Aorta (tissue), 5 donors: ENCODE data around the gene ARL14. TPM values are rescaled to one million over a fixed set of nuclear protein-coding genes. Genes with fewer than 3 reads are reported as not detected.

ENCODE experiments used
- ATAC-seq: fragments of 200-7000 bp; cut with Tn5 transposase; one replicate; pipeline ENCODE4 v1.9.1; 2022; ENCODE audit warnings: moderate library complexity; ENCODE audit not compliant: low FRiP score
- DNase-seq, 2 donors: peaks; one replicate each; pipeline ENCODE4 v3.0.0-alpha.2; 2020
- H3K27ac ChIP-seq, 2 donors: one replicate each; pipeline ENCODE4 v1.5.1; 2013; ENCODE audit warnings: low read length in 2 of 2, mild to moderate bottlenecking in 2 of 2, moderate library complexity in 2 of 2, control low read depth in 1 of 2, inconsistent platforms in 1 of 2, low read depth in 1 of 2
- H3K27me3 ChIP-seq, 2 donors: one replicate each; pipeline ENCODE4 v1.6.1; 2013; ENCODE audit warnings: control low read depth in 1 of 2, low read length in 1 of 2, mild to moderate bottlenecking in 1 of 2, moderate library complexity in 1 of 2; ENCODE audit not compliant: insufficient read depth in 2 of 2, control insufficient read depth in 1 of 2
- H3K36me3 ChIP-seq, 2 donors: one replicate each; pipeline ENCODE4 v1.6.1; 2013; ENCODE audit warnings: control low read depth in 1 of 2, low read length in 1 of 2, mild to moderate bottlenecking in 1 of 2; ENCODE audit not compliant: insufficient read depth in 2 of 2, control insufficient read depth in 1 of 2
- H3K4me1 ChIP-seq, 2 donors: one replicate each; pipeline ENCODE4 v1.6.1; 2013; ENCODE audit warnings: low read length in 2 of 2, control low read depth in 1 of 2, mild to moderate bottlenecking in 1 of 2, moderate library complexity in 1 of 2; ENCODE audit not compliant: insufficient read depth in 2 of 2, control insufficient read depth in 1 of 2
- H3K4me3 ChIP-seq, 2 donors: one replicate each; pipeline ENCODE4 v1.5.1; 2013; ENCODE audit warnings: low read length in 2 of 2, control low read depth in 1 of 2, mild to moderate bottlenecking in 1 of 2
- H3K9me3 ChIP-seq: one replicate; pipeline ENCODE4 v1.6.1; 2013; ENCODE audit warnings: mild to moderate bottlenecking, low read length; ENCODE audit not compliant: control insufficient read depth
- WGBS, 2 donors: extraction: QIAGEN DNeasy Blood & Tissue Kit; methylation state at CpG; one replicate each; pipeline ENCODE4 v1.1.7; 2013; 5-methylcytosine and 5-hydroxymethylcytosine counted together
- intact Hi-C, 2 donors: fragments of 100-400 bp; cut with DNase I; formaldehyde crosslinking; loops; one replicate each; pipeline versions ENCODE4 v1.14.2 to v1.15.0; 2022
- polyA plus RNA-seq, 2 donors: library from polyadenylated mRNA; stranded (reverse); fragments of 200-250 nt; gene quantifications; one replicate each; pipeline ENCODE4 v1.2.3, GENCODE V29; 2013
- total RNA-seq, 2 donors: library from RNA; stranded (reverse); fragmentation: NEBNext Ultra II Directional; extraction: Animal tissue kit (Norgen Biotek cat#: 25700); gene quantifications; one replicate each; pipeline ENCODE4 v1.2.1, GENCODE V29; 2021
- donor health status: healthy with polysubstance abuse.
- donor health status: Bipolar disorder and iron deficiency.
- donor health status: DM: no; HTN: no; CAD: no.
- donor health status: DM: no; HTN: no; CAD: no.
- donor health status: DM: yes; HTN: yes; CAD: no.

Gene ARL14
- total and polyA plus RNA-seq, 4 donors, result 1.3 to 8.3 TPM; not detected in 2

- intact Hi-C loops, result no loop called here
- ATAC-seq (no peak), DNase-seq (no peak)
- Histone ChIP-seq H3K27ac (no peak overlapping the region), H3K27me3 (no peaks in the 10 kb centered on the region), H3K9me3 (no peaks in the 10 kb centered on the region), H3K4me1 (no peaks in the 10 kb centered on the region), H3K4me3 (no peak overlapping the region), H3K36me3 (no peaks in the 10 kb centered on the region)
These were observed 8.5 kb upstream of the ARL14 start for GRCh38 chr3:160668454-160668853.

DNA sequence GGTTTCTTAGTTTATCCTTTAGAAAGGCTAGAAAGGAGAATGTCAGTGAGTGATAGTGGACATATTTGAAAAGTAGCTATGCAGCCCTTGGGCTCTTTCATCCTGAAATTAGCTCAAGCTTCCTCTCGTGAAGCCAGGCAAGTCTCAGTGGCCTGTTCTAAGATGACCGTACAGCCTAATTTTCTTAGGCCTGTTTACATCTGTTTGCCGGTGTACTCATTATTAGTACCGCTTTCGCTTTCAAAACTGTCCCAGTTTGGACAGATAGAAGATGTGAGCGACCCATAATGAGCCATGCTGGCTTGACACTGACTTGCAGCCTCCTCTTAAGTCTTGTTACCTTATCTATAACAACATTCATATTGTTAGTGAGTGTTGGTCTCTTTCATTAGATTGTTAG, 5.7 kb upstream of the ARL14 start:
- intact Hi-C loops, result no loop called here
- Histone ChIP-seq H3K4me1 (no peaks in the 10 kb centered on the region), H3K4me3 (no peak overlapping the region), H3K27ac (no peak overlapping the region), H3K27me3 (no peaks in the 10 kb centered on the region), H3K36me3 (no peaks in the 10 kb centered on the region), H3K9me3 (no peaks in the 10 kb centered on the region)
- DNase-seq (no peak), ATAC-seq (no peak)
- WGBS, 2 donors, result 81% methylated on average over 6 of the region's 6 CpGs

DNA sequence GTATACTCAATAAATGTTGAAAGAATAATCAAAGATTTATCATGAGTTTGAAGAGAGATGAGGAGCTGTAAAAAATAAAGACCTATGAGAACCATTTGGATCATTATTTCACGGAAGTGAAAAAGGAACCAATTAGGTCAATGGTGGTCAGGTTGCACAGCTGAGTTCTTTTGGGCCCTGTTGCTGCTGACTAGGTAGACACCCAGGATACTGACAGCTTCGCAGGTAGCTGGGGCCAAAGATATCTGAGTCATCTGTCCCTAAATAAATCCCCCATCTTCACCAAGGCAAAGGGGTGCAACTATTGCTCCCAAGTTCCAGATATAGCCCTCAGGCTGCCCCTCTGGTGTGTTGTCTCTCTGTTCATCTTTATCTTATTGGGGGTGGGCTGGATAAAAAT, 5.0 kb upstream of the ARL14 start:
- no peaks in the 10 kb centered on the region for H3K4me1 ChIP-seq
- 85 to 88% methylated on average over 2 of the region's 2 CpGs for WGBS, 2 donors
- H3K36me3 ChIP-seq, result no peaks in the 10 kb centered on the region
- H3K4me3 ChIP-seq, result no peak overlapping the region
- no peak overlapping the region for H3K27ac ChIP-seq
- DNase-seq (no peak), ATAC-seq (no peak)
- no peaks in the 10 kb centered on the region for H3K27me3 ChIP-seq
- no peaks in the 10 kb centered on the region for H3K9me3 ChIP-seq
- intact Hi-C loops, result no loop called here

GRCh38 chr3:160673188-160673587, 3.8 kb upstream of the ARL14 start:
- H3K27me3 ChIP-seq, result no peaks in the 10 kb centered on the region
- H3K4me1 ChIP-seq, result no peaks in the 10 kb centered on the region
- ATAC-seq (no peak), DNase-seq (no peak)
- H3K36me3 ChIP-seq, result no peaks in the 10 kb centered on the region
- H3K9me3 ChIP-seq, result no peaks in the 10 kb centered on the region
- no peak overlapping the region for H3K27ac ChIP-seq
- H3K4me3 ChIP-seq, result no peak overlapping the region
- 96 to 97% methylated on average over 1 of the region's 1 CpG for WGBS, 2 donors
- intact Hi-C loops, result no loop called here

GRCh38 chr3:160675566-160676124, 1.3 kb upstream of the ARL14 start:
- H3K4me3 ChIP-seq, result no peak overlapping the region
- intact Hi-C loops, result no loop called here
- no peaks in the 10 kb centered on the region for H3K9me3 ChIP-seq
- no peaks in the 10 kb centered on the region for H3K36me3 ChIP-seq
- no peak overlapping the region for H3K27ac ChIP-seq
- H3K4me1 ChIP-seq, result no peaks in the 10 kb centered on the region
- no peaks in the 10 kb centered on the region for H3K27me3 ChIP-seq
- ATAC-seq, result no peak
- no peak for DNase-seq

DNA sequence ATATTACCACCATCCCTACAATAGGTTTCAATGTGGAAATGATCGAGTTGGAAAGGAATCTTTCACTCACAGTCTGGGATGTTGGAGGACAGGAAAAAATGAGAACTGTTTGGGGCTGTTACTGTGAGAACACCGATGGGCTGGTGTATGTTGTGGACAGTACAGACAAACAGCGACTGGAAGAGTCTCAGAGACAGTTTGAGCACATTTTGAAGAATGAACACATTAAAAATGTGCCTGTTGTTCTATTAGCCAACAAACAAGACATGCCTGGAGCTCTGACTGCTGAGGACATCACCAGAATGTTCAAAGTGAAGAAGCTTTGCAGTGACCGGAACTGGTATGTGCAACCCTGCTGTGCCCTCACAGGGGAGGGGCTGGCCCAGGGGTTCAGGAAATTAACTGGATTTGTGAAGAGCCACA, 510 bp downstream of the ARL14 start:
- no peak for ATAC-seq
- intact Hi-C loops, result no loop called here
- Histone ChIP-seq H3K4me1 (no peaks in the 10 kb centered on the region), H3K9me3 (no peaks in the 10 kb centered on the region), H3K27ac (no peak overlapping the region), H3K36me3 (no peaks in the 10 kb centered on the region), H3K4me3 (no peak overlapping the region), H3K27me3 (no peaks in the 10 kb centered on the region)
- DNase-seq, result no peak
- WGBS, 2 donors, result 64 to 67% methylated on average over 4 of the region's 4 CpGs

DNA sequence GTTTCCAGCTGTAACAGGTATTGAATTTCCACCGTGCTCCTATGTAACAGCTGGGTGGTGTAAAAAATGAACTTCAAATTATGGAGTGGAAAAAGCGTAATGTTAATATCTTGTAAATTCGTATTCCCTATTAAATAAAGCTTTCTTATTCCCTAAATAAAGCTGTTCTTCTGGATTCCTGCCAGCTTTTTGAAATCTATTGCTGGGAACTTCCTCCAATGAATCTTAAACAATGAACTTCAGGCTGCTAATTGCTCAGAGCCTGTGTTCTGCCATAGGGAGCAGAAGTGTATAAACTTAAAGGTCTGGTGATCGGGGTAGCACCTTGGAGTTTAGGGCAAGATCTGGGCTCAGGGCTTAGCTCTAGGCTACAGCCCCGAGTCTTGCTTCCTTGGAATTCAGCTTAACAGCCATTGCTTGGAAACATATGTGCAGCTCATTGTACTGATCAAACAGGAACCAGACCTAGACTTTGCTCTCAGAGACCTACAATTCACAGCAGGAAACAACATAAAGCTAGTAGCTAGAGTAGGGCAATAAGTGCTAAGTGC, 1.4 kb downstream of the ARL14 start:
- 53% methylated on average over 5 of the region's 5 CpGs for WGBS, 2 donors
- Histone ChIP-seq H3K27ac (no peak overlapping the region), H3K36me3 (no peaks in the 10 kb centered on the region), H3K4me1 (no peaks in the 10 kb centered on the region), H3K4me3 (no peak overlapping the region), H3K9me3 (no peaks in the 10 kb centered on the region), H3K27me3 (no peaks in the 10 kb centered on the region)
- no peak for ATAC-seq
- intact Hi-C loops, result no loop called here
- DNase-seq, result no peak

DNA sequence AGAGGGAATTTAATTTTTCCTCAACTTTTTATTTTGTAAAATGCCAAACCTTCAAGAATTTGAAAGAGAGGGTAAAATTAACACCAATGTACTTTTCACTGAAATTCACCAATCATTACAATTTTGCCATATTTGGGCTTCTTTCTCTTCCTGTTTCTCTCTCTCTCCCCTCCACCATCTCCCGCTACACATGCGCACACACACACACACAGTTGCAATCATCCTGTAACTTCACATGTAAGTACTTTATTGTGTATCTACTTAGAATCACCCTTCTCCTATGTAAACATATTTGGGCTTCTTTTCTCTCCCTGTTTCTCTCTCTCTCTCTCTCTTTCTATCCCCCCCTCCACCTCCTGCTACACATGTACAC, 7.4 kb downstream of the ARL14 start:
- H3K9me3 ChIP-seq, result no peaks in the 10 kb centered on the region
- no peak for DNase-seq

DNA sequence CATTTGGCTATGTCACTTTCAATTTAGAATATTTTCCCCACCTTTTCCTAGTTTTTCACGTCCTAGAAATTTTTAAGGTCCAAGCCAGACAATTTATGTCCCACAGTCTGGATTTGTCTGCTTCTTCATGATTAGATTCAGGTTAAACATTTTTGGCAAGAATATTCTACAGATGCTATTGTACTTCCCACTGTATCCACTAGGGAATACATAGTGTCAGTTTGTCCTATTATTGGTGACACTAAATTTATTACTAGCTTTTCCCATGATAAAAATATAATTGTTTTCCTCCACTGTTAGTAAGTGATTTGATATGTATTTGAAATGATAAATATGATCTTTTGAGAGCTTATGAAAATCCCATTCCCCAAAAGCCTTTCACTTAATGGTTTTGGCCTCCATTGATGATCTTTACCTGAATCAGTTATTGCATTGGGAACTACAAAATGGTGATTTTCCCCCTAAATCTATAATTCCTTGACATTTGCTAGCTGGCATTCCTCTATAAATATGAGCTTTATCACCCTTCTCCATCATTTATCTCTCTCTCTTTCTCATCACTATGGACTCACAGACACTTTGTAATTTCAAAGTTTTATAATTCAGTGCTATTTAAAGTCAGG, 8.3 kb downstream of the ARL14 start:
- H3K27ac ChIP-seq, result no peak overlapping the region
- DNase-seq (no peak), ATAC-seq (no peak)
- no peaks in the 10 kb centered on the region for H3K27me3 ChIP-seq
- H3K4me3 ChIP-seq, result no peak overlapping the region
- no peaks in the 10 kb centered on the region for H3K9me3 ChIP-seq
- intact Hi-C loops, result no loop called here
- no peaks in the 10 kb centered on the region for H3K36me3 ChIP-seq
- WGBS, 2 donors, result 68 to 78% methylated on average over 1 of the region's 1 CpG
- no peaks in the 10 kb centered on the region for H3K4me1 ChIP-seq

More for the DNA sequence above, 7.4 kb downstream of the ARL14 start:
- 86 to 94% methylated on average over 2 of the region's 2 CpGs for WGBS, 2 donors
- Histone ChIP-seq H3K27ac (no peak overlapping the region), H3K27me3 (no peaks in the 10 kb centered on the region), H3K36me3 (no peaks in the 10 kb centered on the region), H3K4me3 (no peak overlapping the region), H3K4me1 (no peaks in the 10 kb centered on the region)
- ATAC-seq, result no peak
- intact Hi-C loops, result no loop called here
